RCC 7860 (cell line): ENCODE results near the gene ADAMTS20.
A peak's percentile ranks its signal among the peaks of the same experiment; 100 is the strongest.

Experiments
- DNase-seq: peaks from one replicate; pipeline ENCODE4 v3.0.0-alpha.2; 2015; ENCODE audit warnings: low spot score
- FAIRE-seq: peaks from 2 replicates; lab custom pipeline; 2012; peaks lifted over from hg19 to GRCh38; lab: Jason Lieb, UNC

ADAMTS20 gene

GRCh38 chr12:43317156-43317555, 234.8 kb downstream of the ADAMTS20 start:
- no peak for FAIRE-seq

GRCh38 chr12:43316520-43316919, 235.5 kb downstream of the ADAMTS20 start:
- no peak for FAIRE-seq
- no peak for DNase-seq

More at GRCh38 chr12:43317156-43317555, 234.8 kb downstream of the ADAMTS20 start:
- DNase-seq: no peak

GRCh38 chr12:43315961-43316360, 236.0 kb downstream of the ADAMTS20 start:
- FAIRE-seq: no peak

GRCh38 chr12:43312991-43313505, 239.0 kb downstream of the ADAMTS20 start:
- no peak for DNase-seq
- FAIRE-seq: no peak

More at GRCh38 chr12:43315961-43316360, 236.0 kb downstream of the ADAMTS20 start:
- no peak for DNase-seq

- FAIRE-seq (no peak), DNase-seq (no peak)
Measured at GRCh38 chr12:43310596-43310995, 241.4 kb downstream of the ADAMTS20 start.

GRCh38 chr12:43309959-43310358, 242.0 kb downstream of the ADAMTS20 start:
- no peak for FAIRE-seq
- DNase-seq: no peak

- FAIRE-seq (no peak), DNase-seq (no peak)
Measured at GRCh38 chr12:43308776-43309175, 243.2 kb downstream of the ADAMTS20 start.

- FAIRE-seq (no peak), DNase-seq (no peak)
Measured at GRCh38 chr12:43307126-43307525, 244.9 kb downstream of the ADAMTS20 start.

- DNase-seq (peak; percentile 68), FAIRE-seq (peak; percentile 8)
Measured at GRCh38 chr12:43306066-43306465, 245.9 kb downstream of the ADAMTS20 start.

- FAIRE-seq: no peak
Measured at GRCh38 chr12:43305065-43305464, 246.9 kb downstream of the ADAMTS20 start.

More at GRCh38 chr12:43305065-43305464, 246.9 kb downstream of the ADAMTS20 start:
- no peak for DNase-seq
